NCI-H345 treated with DMSO at 0.1 percent for 48 hours (cell line): ENCODE data around the gene ING1.
"Not testable (repeated sequence)": the region's sequence is repeated elsewhere in the genome, so short reads cannot be mapped to it uniquely, and the experiment has no call there.

Experiments used
- DNase-seq: peaks from one replicate; lab custom pipeline; 2025; ENCODE audit not compliant: unreplicated experiment; lab: John Stamatoyannopoulos, UW

Gene ING1

DNA sequence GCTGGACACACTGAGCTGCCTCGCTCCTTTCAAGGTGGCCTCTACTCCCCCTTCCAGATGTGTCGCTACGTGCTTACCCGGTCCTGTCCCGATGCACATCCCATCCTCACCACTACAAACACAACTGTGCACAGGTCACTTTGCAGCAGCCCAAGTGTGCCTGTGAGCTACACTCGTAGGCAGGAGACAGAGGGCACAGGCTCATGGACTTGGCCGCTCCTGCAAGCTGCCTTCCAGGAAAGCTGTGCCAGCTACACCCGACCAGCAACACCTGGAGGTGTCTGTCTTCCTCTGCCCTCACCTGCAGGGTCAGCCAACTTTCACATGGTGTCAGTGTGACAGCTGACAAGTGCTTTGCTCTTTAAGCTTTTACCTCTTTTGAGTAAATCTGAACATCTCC, 23.0 kb upstream of the ING1 start:
- no peak for DNase-seq

DNA sequence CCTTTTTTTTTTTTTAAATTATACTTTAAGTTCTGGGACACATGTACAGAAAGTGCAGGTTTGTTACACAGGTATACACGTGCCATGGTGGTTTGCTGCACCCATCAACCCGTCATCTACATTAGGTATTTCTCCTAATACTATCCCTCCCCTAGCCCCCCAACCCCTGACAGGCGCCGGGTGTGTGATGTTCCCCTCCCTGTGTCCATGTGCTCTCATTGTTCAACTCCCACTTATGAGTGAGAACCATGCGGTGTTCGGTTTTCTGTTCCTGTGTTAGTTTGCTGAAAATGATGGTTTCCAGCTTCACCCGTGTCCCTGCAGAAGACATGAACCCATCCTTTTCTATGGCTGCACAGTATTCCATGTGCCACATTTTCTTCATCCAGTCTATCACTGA, 17.7 kb upstream of the ING1 start:
- not testable (repeated sequence) for DNase-seq

DNA sequence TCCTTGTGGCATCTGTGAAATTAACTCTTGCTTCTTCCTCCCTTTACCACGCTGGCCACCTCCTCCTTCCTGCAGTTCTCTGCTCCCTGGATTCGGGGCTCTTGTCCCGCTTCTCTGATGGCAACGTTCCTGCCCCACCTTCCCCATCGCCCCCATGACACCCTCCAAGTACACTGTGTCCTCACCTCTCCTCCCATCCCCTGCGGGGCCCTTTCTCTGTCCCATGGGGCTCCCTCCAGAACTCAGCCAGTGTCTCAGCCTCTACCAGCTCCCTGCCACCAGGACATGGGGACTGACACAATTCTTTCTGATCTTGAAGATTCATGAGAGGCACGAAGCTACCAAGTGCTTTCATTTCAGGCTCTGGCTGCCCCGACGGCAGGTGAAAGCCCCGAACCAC, 16.7 kb upstream of the ING1 start:
- no peak for DNase-seq

DNA sequence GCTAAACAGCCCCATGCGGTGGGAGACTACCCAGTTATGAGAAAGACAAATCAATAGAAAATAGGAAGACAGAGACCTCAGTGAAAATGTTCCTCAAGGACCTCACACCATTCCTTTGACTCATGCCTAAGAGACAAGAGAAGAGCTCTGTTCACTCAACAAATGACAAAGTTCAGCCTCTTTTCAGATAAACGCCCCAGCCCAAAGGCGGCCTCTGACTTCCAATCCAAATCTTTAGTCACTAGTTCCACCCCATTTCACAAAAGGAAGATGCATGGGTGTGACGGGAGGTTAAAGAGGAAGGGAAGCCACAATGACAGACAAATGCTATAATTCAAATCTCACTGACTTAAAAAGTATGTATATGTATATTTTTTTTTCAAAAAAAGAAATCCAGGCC, 15.7 kb upstream of the ING1 start:
- DNase-seq = no peak

- no peak for DNase-seq
Measured at GRCh38 chr13:110698689-110699088, 14.8 kb upstream of the ING1 start.

DNA sequence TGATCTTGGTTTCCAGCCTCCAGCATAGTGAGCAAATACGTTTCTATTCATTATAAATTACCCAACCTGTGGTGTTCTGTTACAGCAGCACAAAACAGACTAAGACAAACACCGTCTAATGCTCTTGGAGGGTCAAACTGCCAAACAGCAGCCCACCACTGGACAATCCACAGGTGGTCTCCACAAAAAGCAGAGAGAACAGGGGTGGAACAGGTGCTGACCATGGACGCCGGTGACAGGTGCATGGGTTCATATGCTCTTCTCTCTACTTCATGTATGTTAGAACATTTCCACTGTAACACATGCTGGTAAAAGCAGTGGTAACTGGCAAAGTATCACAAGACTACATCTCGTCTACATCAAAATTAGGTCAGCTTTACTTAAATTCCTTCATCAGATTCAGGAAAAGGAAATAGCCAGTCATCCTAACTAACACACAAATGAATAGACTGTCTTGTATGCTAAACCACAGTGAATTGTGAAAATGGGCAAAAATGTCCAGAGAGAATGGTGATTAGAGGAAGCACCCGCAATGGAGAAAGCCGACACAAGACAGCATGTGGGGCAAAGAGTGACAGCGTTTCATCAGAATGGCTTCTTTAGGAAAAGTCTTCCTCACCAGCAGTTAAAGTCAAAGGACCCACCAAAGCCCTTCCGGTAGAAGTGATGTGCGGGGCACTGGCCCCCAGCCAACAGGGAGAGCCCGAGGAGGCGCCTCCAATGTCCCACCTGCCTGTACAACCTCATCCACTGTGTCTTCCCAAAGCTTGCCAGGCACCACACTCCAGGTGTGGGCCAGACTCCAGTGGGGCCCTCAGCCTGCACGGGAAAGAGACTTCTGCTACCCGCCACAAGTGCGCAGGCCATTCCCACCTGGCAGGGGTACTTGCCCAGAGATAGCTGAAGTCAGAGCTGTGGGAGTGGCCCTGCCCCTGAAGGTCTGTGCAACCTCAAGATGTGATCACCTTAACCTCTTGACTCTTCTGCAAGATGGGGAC, 14.1 kb upstream of the ING1 start:
- DNase-seq = no peak

DNA sequence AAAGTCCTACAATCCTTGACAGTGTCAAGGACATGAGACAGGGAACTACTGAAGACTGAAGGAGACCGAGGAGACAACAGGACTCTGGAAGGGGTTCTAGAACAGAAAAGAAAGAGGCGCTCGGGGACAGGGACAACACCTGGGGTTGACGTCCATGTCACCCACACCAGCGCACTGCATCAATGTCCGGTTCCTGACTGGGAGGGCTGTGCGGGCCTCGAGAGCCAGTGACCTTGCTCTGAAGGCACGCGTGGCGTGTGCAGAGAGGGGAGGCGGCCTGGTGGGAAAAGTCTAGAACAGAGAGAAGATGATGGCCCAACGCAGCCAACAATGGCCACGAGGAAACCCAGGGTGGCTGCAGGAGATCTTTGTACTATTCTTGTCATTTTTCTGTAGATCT, 13.3 kb upstream of the ING1 start:
- no peak for DNase-seq

- DNase-seq = no peak
Measured at GRCh38 chr13:110700641-110701040, 12.9 kb upstream of the ING1 start.

DNA sequence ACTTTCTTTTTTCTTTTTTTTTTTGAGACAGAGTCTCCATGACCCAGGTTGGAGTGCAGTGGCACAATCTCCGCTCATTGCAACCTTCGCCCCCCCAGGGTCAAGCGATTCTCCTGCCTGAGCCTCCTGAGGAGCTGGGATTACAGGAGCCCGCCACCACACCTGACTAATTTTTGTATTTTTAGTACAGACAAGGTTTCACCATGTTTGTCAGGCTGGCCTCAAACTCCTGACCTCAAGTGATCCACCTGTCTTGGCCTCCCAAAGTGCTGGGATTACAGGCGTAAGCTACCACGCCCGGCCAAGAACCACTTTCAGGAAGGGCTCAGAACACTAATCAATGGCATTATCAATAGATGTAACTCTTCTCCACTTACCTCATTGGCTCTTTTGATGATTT, 12.4 kb upstream of the ING1 start:
- not testable (repeated sequence) for DNase-seq

DNA sequence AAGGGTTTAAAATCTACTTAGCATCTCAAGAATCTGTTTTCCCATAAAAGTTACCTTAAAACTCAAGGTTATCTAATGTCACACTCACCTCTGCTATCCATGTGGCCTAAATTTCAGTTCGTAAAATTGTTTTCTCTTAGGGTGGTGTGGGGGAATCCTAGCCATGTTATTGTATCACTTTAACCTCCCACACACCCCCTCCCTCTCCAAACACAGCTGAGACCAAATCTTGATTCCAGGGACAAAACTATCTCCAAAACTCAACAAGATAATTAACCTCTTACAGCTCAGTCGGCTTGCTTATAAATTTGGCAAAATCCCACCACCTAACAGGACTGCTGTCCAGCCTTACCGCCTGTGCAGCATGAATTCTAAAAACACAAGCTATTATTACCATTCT, 11.4 kb upstream of the ING1 start:
- no peak for DNase-seq

- DNase-seq = no peak
Measured at GRCh38 chr13:110702591-110703526, 10.6 kb upstream of the ING1 start.

DNA sequence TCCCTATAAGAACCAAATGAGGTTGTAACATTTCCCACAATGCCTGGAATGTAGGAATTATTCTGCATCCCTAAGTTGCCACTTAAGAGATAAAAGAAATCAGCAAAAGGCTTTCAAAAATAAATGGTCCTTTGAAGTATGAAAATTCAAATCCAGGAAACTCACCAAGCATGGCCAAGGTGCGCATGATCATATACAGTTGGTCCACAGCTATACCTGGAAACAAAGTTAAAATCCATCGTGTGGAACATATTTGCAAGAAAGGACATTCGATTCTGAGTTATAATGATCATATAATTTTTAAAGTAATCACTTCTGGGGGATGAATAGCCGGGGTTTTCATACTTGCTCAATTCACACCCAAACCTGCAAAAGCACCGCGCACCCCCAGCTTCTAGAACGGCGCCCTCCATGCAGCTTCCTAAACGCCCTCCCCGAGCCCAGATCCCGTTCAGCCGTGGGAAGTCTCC, 8.1 kb upstream of the ING1 start:
- DNase-seq = no peak

- DNase-seq = peak; percentile 89
Measured at GRCh38 chr13:110705826-110706569, 7.5 kb upstream of the ING1 start, which contains the start of gene CARS2. CARS2 (minus strand) TSS chr13:110706116; CDS start chr13:110706093, 23 bp downstream.

DNA sequence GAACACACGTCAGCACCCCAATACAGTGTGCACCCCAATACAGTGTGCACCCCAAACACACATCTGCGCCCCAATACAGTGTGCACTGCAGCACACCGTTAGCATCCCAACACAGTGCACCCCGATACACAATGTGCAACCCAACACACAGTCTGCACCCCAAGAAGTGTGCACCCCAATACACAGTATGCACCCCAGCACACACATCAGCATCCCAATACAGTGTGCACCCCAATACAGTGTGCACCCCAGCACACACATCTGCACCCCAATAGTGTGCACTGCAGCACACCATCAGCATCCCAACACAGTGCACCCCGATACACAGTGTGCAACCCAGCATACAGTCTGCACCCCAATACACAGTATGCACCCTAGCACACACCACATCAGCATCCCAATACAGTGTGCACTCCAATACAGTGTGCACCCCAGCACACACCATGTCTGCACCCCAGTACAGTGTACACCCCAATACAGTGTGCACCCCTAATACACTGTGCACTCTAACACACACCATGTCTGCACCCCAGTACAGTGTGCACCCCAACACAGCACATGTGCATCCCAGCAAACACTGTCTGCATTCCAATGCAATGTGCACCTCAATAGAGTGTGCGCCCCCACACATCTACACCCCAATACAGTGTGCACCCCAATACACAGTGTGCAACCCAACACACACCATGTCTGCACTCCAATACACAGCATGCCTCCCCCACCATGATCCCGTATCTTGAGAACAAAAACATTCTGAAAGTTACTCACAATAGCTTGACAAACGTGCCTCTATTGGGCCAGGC, 6.7 kb upstream of the ING1 start:
- DNase-seq = no peak

- peak; percentile 66 for DNase-seq
Measured at GRCh38 chr13:110712081-110712848, 1.2 kb upstream of the ING1 start.

- peak; percentile 97 for DNase-seq
Measured at GRCh38 chr13:110712849-110713641, 455 bp upstream of the ING1 start.

- DNase-seq = no peak
Measured at GRCh38 chr13:110713981-110714796, 689 bp downstream of the ING1 start.
